Neural crest cell (in vitro differentiated cells): ENCODE measurements around the gene UFC1. TPM values are rescaled to one million over a fixed set of nuclear protein-coding genes. Genes with fewer than 3 reads are reported as not detected.

Experiments used
- DNase-seq: peaks from one replicate; pipeline ENCODE4 v3.0.0; 2021; ENCODE audit warnings: low read depth, mixed read lengths, low spot score
- H3K27ac Mint-ChIP-seq: one replicate; pipeline ENCODE4 v1.8.0; 2021; ENCODE audit warnings: mild to moderate bottlenecking, mixed read lengths; ENCODE audit not compliant: unreplicated experiment
- H3K27me3 Mint-ChIP-seq: 2 replicates; pipeline ENCODE4 v1.8.0; 2021; ENCODE audit warnings: low read depth, mild to moderate bottlenecking, mixed read lengths
- H3K36me3 Mint-ChIP-seq: 2 replicates; pipeline ENCODE4 v1.8.0; 2021; ENCODE audit warnings: low read depth, mild to moderate bottlenecking, mixed read lengths
- H3K4me1 Mint-ChIP-seq: 2 replicates; pipeline ENCODE4 v1.8.0; 2021; ENCODE audit warnings: mixed read lengths
- H3K4me3 Mint-ChIP-seq: one replicate; pipeline ENCODE4 v1.8.0; 2021; ENCODE audit warnings: mild to moderate bottlenecking, mixed read lengths
- H3K9me3 Mint-ChIP-seq: 2 replicates; pipeline ENCODE4 v1.8.0; 2021; ENCODE audit warnings: mixed read lengths
- CTCF ChIP-seq: fragments of 200-600 bp; sonication (generic); conservative IDR thresholded peaks from 2 replicates; pipeline ENCODE4 v1.5.0; 2021; ENCODE audit warnings: antibody characterized with exemption, mild to moderate bottlenecking
- total RNA-seq: library from RNA; stranded (reverse); gene quantifications from 2 replicates; pipeline ENCODE4 v1.2.1, GENCODE V29; 2021

Gene UFC1
- total RNA-seq, 1 donor from 2014 or later: 77.2 TPM

- H3K27me3 Mint-ChIP-seq: no peaks in the 10 kb centered on the region
- H3K36me3 Mint-ChIP-seq: peaks cover 12% of the 10 kb centered on the region
- H3K9me3 Mint-ChIP-seq: no peaks in the 10 kb centered on the region
- peaks cover 66% of the 10 kb centered on the region for H3K4me1 Mint-ChIP-seq
- peak within 1 kb of the TSS; percentile 98 for H3K27ac Mint-ChIP-seq
- peak within 1 kb of the TSS; percentile 96 for H3K4me3 Mint-ChIP-seq
- peak; percentile 87 for DNase-seq
- peak; percentile 40 for TF ChIP-seq CTCF
Measured at GRCh38 chr1:161201836-161202712, 48.3 kb downstream of the UFC1 start, which contains the start of gene NDUFS2. Gene NDUFS2, plus strand, starts transcription at chr1:161202367. Its CDS starts 19 bp downstream, at chr1:161202386.

GRCh38 chr1:161206411-161207140, 52.8 kb downstream of the UFC1 start:
- Mint-ChIP-seq H3K36me3 (peaks cover 21% of the 10 kb centered on the region), H3K27ac (no peak overlapping the region), H3K4me3 (peak overlapping the region; percentile 21), H3K4me1 (peaks cover 34% of the 10 kb centered on the region), H3K27me3 (no peaks in the 10 kb centered on the region), H3K9me3 (no peaks in the 10 kb centered on the region)
- DNase-seq: no peak
- TF ChIP-seq CTCF: no peak

- Mint-ChIP-seq H3K36me3 (peaks cover 22% of the 10 kb centered on the region), H3K9me3 (no peaks in the 10 kb centered on the region), H3K4me1 (peaks cover 28% of the 10 kb centered on the region), H3K27me3 (no peaks in the 10 kb centered on the region), H3K4me3 (no peak overlapping the region), H3K27ac (no peak overlapping the region)
- DNase-seq: no peak
- TF ChIP-seq CTCF: no peak
Measured at GRCh38 chr1:161207173-161207572, 53.4 kb downstream of the UFC1 start.

Other genes with a start within 250 kb of the UFC1 start
- 0.35 TPM in 1 of 2 replicates, not detected in the other for gene ITLN2, start 199.2 kb upstream of the UFC1 start, total RNA-seq
- gene F11R, start 132.8 kb upstream of the UFC1 start, total RNA-seq: 3.5 and 6.4 TPM in 2 replicates
- 6.7 and 7.2 TPM in 2 replicates for gene TSTD1, start 115.0 kb upstream of the UFC1 start, total RNA-seq
- 87.7 and 89.5 TPM in 2 replicates for gene USF1, start 108.0 kb upstream of the UFC1 start, total RNA-seq
- gene ARHGAP30, start 84.1 kb upstream of the UFC1 start, total RNA-seq: not detected in 2 replicates
- gene NECTIN4, start 64.4 kb upstream of the UFC1 start, total RNA-seq: not detected in 2 replicates
- 8.0 and 9.1 TPM in 2 replicates for gene KLHDC9, start 55.6 kb upstream of the UFC1 start, total RNA-seq
- 90.0 and 99.5 TPM in 2 replicates for gene PFDN2, start 35.9 kb upstream of the UFC1 start, total RNA-seq
- gene NIT1, start 35.9 kb upstream of the UFC1 start, total RNA-seq: 48.6 and 53.9 TPM in 2 replicates
- 35.1 and 36.2 TPM in 2 replicates for gene DEDD, start 21.3 kb upstream of the UFC1 start, total RNA-seq
- gene USP21, start 5.5 kb downstream of the UFC1 start, total RNA-seq: 41.6 and 45.2 TPM in 2 replicates
- 48.3 and 48.6 TPM in 2 replicates for gene PPOX, start 12.4 kb downstream of the UFC1 start, total RNA-seq
- gene B4GALT3, start 23.5 kb downstream of the UFC1 start, total RNA-seq: 50.6 and 53.2 TPM in 2 replicates
- gene ADAMTS4, start 45.1 kb downstream of the UFC1 start, total RNA-seq: 4.6 and 4.8 TPM in 2 replicates
- 106 and 108 TPM in 2 replicates for gene NDUFS2, start 48.4 kb downstream of the UFC1 start, total RNA-seq
- gene FCER1G, start 61.3 kb downstream of the UFC1 start, total RNA-seq: 0.93 and 1.6 TPM in 2 replicates
- gene APOA2, start 69.7 kb downstream of the UFC1 start, total RNA-seq: not detected in 2 replicates
- 17.2 and 17.9 TPM in 2 replicates for gene TOMM40L, start 72.1 kb downstream of the UFC1 start, total RNA-seq
- not detected in 2 replicates for gene NR1I3, start 84.2 kb downstream of the UFC1 start, total RNA-seq
- 0.16 and 0.20 TPM in 2 replicates for gene PCP4L1, start 104.8 kb downstream of the UFC1 start, total RNA-seq
- 50.2 and 51.3 TPM in 2 replicates for gene MPZ, start 156.0 kb downstream of the UFC1 start, total RNA-seq
- gene SDHC, start 160.4 kb downstream of the UFC1 start, total RNA-seq: 193 and 200 TPM in 2 replicates
- not detected in 2 replicates for gene CFAP126, start 213.9 kb downstream of the UFC1 start, total RNA-seq